Neuronal stem cell (in vitro differentiated cells): ENCODE measurements around the gene TRAP1.

Source experiments
- DNase-seq: peaks from one replicate; pipeline ENCODE4 v3.0.0-alpha.2; 2013; ENCODE audit warnings: low spot score
- H2AFZ ChIP-seq: one replicate; pipeline ENCODE4 v1.6.1; 2013; ENCODE audit warnings: mild to moderate bottlenecking, low read length, inconsistent platforms
- H2AK5ac ChIP-seq: 2 replicates; pipeline ENCODE4 v1.6.1; 2013; ENCODE audit warnings: low read depth, mild to moderate bottlenecking, inconsistent platforms, low read length, moderate library complexity, mixed read lengths
- H2BK120ac ChIP-seq: 2 replicates; pipeline ENCODE4 v1.6.1; 2013; ENCODE audit warnings: low read depth, mild to moderate bottlenecking, inconsistent platforms, low read length, moderate library complexity, mixed read lengths
- H2BK12ac ChIP-seq: one replicate; pipeline ENCODE4 v1.6.1; 2013; ENCODE audit warnings: low read length, inconsistent platforms
- H2BK15ac ChIP-seq: 2 replicates; pipeline ENCODE4 v1.6.1; 2013; ENCODE audit warnings: mild to moderate bottlenecking, low read length, inconsistent platforms, mixed read lengths
- H2BK5ac ChIP-seq: one replicate; pipeline ENCODE4 v1.6.1; 2013; ENCODE audit warnings: inconsistent platforms, mild to moderate bottlenecking, low read length, moderate library complexity
- H3K14ac ChIP-seq: one replicate; pipeline ENCODE4 v1.6.1; 2013; ENCODE audit warnings: low read length, inconsistent platforms
- H3K18ac ChIP-seq: 2 replicates; pipeline ENCODE4 v1.6.1; 2013; ENCODE audit warnings: low read length, inconsistent platforms
- H3K23ac ChIP-seq: 2 replicates; pipeline ENCODE4 v1.6.1; 2013; ENCODE audit warnings: low read depth, mild to moderate bottlenecking, mixed read lengths, low read length, inconsistent platforms; ENCODE audit not compliant: poor library complexity
- H3K27ac ChIP-seq: replicated peaks from 3 replicates; pipeline ENCODE4 v1.5.1; 2013; ENCODE audit warnings: low read length, inconsistent platforms
- H3K27me3 ChIP-seq, 3 experiments: 2 replicates each; pipeline ENCODE4 v1.6.1; 2013; ENCODE audit warnings: low read length in 3 of 3, mild to moderate bottlenecking in 2 of 3, inconsistent platforms in 1 of 3, low read depth in 1 of 3, mixed read lengths in 1 of 3, moderate library complexity in 1 of 3; ENCODE audit not compliant: control insufficient read depth in 3 of 3, insufficient read depth in 3 of 3
- H3K36me3 ChIP-seq, 2 donors: replicated peaks in 1 of 2; 2 replicates each; pipeline ENCODE4 v1.6.1; 2013; ENCODE audit warnings: low read length in 2 of 2; ENCODE audit not compliant: control insufficient read depth in 2 of 2, insufficient read depth in 2 of 2
- H3K4ac ChIP-seq: 2 replicates; pipeline ENCODE4 v1.6.1; 2013; ENCODE audit warnings: inconsistent platforms, mild to moderate bottlenecking, low read length, moderate library complexity
- H3K4me1 ChIP-seq, 2 donors: 1 replicate in 1 of 2; 2 replicates in 1 of 2; pipeline ENCODE4 v1.6.1; 2013; ENCODE audit warnings: low read length in 2 of 2, low read depth in 1 of 2; ENCODE audit not compliant: control insufficient read depth in 2 of 2, insufficient read depth in 1 of 2
- H3K4me2 ChIP-seq: one replicate; pipeline ENCODE4 v1.6.1; 2013; ENCODE audit warnings: mild to moderate bottlenecking, low read length, inconsistent platforms; ENCODE audit not compliant: insufficient read depth, poor library complexity, severe bottlenecking
- H3K4me3 ChIP-seq, 2 donors: 2 replicates each; pipeline ENCODE4 v1.5.1; 2013; ENCODE audit warnings: low read length in 2 of 2, mild to moderate bottlenecking in 2 of 2, inconsistent platforms in 1 of 2, moderate library complexity in 1 of 2
- H3K79me1 ChIP-seq: one replicate; pipeline ENCODE4 v1.6.1; 2013; ENCODE audit warnings: low read depth, mild to moderate bottlenecking, inconsistent platforms, low read length, moderate library complexity
- H3K9ac ChIP-seq: one replicate; pipeline ENCODE4 v1.6.1; 2013; ENCODE audit warnings: mild to moderate bottlenecking, low read depth, low read length, inconsistent platforms; ENCODE audit not compliant: poor library complexity
- H3K9me3 ChIP-seq, 2 donors: replicated peaks in 1 of 2; 2 replicates each; pipeline versions ENCODE3 to v1.6.1; 2013; ENCODE audit warnings: low read length in 2 of 2, mild to moderate bottlenecking in 2 of 2, inconsistent platforms in 1 of 2, low read depth in 1 of 2, mixed read lengths in 1 of 2, moderate library complexity in 1 of 2; ENCODE audit not compliant: control insufficient read depth in 2 of 2, insufficient read depth in 1 of 2
- H4K8ac ChIP-seq: one replicate; pipeline ENCODE4 v1.6.1; 2013; ENCODE audit warnings: low read depth, mild to moderate bottlenecking, inconsistent platforms, low read length, moderate library complexity
- H4K91ac ChIP-seq: one replicate; pipeline ENCODE4 v1.6.1; 2013; ENCODE audit warnings: low read length, low read depth, mild to moderate bottlenecking, inconsistent platforms; ENCODE audit not compliant: poor library complexity
- WGBS, 2 donors: extraction: QIAGEN DNeasy Blood & Tissue Kit; methylation state at CpG; one replicate each; pipeline ENCODE4 v1.1.7; 2013; ENCODE audit warnings: missing lambda C conversion rate in 2 of 2, mixed read lengths in 1 of 2; ENCODE audit not compliant: insufficient read length in 2 of 2, insufficient replicate concordance in 1 of 2; ENCODE audit errors: extremely low coverage in 2 of 2; 5-methylcytosine and 5-hydroxymethylcytosine counted together

TRAP1 gene

DNA sequence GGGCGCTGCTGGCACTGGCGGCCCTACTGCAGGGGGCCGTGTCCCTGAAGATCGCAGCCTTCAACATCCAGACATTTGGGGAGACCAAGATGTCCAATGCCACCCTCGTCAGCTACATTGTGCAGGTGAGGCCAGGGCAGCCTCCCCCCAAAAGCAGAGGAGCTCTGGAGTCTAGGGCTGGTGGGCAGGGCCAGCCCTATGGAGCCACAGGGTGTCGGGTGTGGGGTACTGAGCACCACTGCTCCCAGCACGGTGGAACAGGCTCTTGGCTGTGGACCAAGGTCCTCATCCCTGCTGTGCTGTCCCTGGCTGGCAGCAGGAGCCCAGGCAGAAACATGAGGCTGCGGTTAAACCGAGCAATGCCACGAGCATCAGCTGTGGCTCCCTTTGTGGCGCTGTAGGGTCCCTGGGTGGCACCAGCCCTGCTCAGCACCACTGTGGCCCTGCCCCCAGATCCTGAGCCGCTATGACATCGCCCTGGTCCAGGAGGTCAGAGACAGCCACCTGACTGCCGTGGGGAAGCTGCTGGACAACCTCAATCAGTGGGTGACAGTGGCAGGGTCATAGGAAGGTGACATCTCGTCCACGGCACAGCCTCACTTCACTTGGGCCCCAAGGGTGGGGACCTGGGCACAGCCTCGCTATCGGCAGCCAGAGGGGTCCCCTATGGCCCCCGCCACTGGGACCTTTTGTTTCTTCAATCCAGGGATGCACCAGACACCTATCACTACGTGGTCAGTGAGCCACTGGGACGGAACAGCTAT lies 61.7 kb downstream of the TRAP1 start:
- peaks cover 0 to 1% of the 10 kb centered on the region in 2 donors for H3K4me1 ChIP-seq
- H2AFZ ChIP-seq: no peak overlapping the region
- H3K4me3 ChIP-seq: no peak overlapping the region
- no peak for DNase-seq
- H2BK12ac ChIP-seq: no peak overlapping the region
- no peaks in the 10 kb centered on the region for H3K9me3 ChIP-seq
- no CpG with 5 or more reads among the region's 21 CpGs for WGBS, 2 donors
- H3K4ac ChIP-seq: no peak overlapping the region
- peak overlapping the region; percentile 9 for H3K18ac ChIP-seq
- H2BK5ac ChIP-seq: no peak overlapping the region
- H4K8ac ChIP-seq: peak overlapping the region; percentile 49
- no peak overlapping the region for H3K27ac ChIP-seq
- no peaks in the 10 kb centered on the region for H3K27me3 ChIP-seq
- peaks cover 1% of the 10 kb centered on the region for H3K79me1 ChIP-seq
- peak overlapping the region; percentile 52 for H3K9ac ChIP-seq
- H3K4me2 ChIP-seq: no peak overlapping the region
- no peak overlapping the region for H2BK15ac ChIP-seq
- no peak overlapping the region for H2BK120ac ChIP-seq
- H2AK5ac ChIP-seq: no peak overlapping the region
- peaks cover 42 to 94% of the 10 kb centered on the region in 2 donors for H3K36me3 ChIP-seq
- peak overlapping the region; percentile 12 for H3K23ac ChIP-seq
- no peak overlapping the region for H3K14ac ChIP-seq
- no peak overlapping the region for H4K91ac ChIP-seq

DNA sequence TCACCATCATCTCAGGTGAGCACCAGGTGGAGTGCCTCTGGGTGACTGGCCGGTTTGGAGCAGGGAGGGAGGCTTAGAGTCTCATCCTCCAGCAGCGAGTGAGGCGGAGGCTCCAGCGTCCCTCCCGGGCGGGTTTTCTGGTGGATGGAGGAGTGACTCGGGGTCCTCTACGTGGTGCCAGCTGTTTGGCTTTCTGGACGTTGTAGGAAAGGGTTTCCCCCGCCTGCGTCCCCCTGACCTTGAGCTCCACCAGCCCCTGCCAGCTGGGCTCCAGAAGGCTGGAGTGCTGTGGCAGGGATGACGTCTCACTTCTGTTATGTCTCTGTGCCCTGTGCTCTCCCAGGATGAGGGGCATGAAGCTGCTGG lies 62.3 kb downstream of the TRAP1 start:
- Histone ChIP-seq H3K4me1 (peaks cover 0 to 1% of the 10 kb centered on the region in 2 donors), H4K8ac (no peak overlapping the region), H3K79me1 (peaks cover 1% of the 10 kb centered on the region), H3K4ac (no peak overlapping the region), H4K91ac (no peak overlapping the region), H2AK5ac (no peak overlapping the region), H2AFZ (no peak overlapping the region), H3K27ac (no peak overlapping the region), H3K9me3 (no peaks in the 10 kb centered on the region), H2BK120ac (no peak overlapping the region), H3K23ac (peak overlapping the region; percentile 12), H2BK12ac (no peak overlapping the region), H2BK15ac (no peak overlapping the region), H3K27me3 (no peaks in the 10 kb centered on the region), H3K18ac (no peak overlapping the region), H3K4me2 (no peak overlapping the region), H3K36me3 (peaks cover 41 to 91% of the 10 kb centered on the region in 2 donors), H3K4me3 (no peak overlapping the region), H3K9ac (peak overlapping the region; percentile 52), H3K14ac (no peak overlapping the region), H2BK5ac (no peak overlapping the region)
- no CpG with 5 or more reads among the region's 12 CpGs for WGBS, 2 donors
- DNase-seq: no peak

DNA sequence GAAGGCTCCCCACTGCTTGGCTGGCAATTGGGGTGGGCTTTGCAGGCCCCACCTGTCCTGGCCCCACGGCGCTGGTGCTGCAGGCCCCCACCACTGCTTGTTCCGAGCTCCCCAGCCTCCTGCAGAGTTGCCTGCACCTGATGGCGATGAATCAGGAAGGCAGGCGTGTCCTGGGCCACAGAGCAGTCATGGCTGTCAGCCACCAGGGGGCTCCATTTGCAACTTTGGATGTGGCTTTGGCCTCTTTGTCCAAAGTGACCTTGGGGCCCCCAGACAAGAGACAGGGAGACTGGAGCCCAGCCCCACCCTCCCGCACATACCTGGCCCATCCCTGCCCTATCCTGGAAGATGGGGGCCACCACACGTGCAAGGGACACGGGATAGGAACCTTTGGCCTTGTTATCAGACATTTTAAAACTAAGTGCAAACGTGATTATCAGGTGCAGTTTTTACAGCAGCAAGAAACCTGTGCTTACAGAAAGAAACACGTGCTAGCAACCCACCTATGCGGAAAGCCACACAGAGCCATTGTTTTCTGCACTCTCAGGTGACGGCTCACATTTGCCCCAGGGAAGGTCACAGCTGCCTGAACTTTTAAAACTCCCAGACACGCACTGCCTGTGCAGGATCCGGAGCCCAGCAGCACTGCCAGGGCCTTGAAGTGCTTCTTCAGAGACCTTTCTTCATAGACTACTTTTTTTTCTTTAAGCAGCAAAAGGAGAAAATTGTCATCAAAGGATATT lies 62.9 kb downstream of the TRAP1 start, which contains the start of gene DNASE1:
Gene DNASE1 (plus strand): TSS at position 443 of the 743 bp plus-strand sequence. CDS start 683 bp downstream, outside the sequence.
- H2BK120ac ChIP-seq: no peak within 1 kb of the TSS
- H3K18ac ChIP-seq: peak within 1 kb of the TSS; percentile 9
- peak within 1 kb of the TSS; percentile 49 for H4K8ac ChIP-seq
- no peak within 1 kb of the TSS for H3K27ac ChIP-seq
- H3K4ac ChIP-seq: no peak within 1 kb of the TSS
- no CpG with 5 or more reads among the region's 14 CpGs for whole genome bisulfite sequencing, 2 donors
- peak; percentile 51 for DNase-seq
- no peak within 1 kb of the TSS for H4K91ac ChIP-seq
- no peak within 1 kb of the TSS for H2BK5ac ChIP-seq
- no peak within 1 kb of the TSS for H3K4me2 ChIP-seq
- H3K79me1 ChIP-seq: peaks cover 1% of the 10 kb centered on the region
- no peak within 1 kb of the TSS for H2AFZ ChIP-seq
- H3K4me1 ChIP-seq: peaks cover 0 to 1% of the 10 kb centered on the region in 2 donors
- peak within 1 kb of the TSS; percentile 12 for H3K23ac ChIP-seq
- H3K14ac ChIP-seq: no peak within 1 kb of the TSS
- H3K27me3 ChIP-seq: no peaks in the 10 kb centered on the region
- H3K9me3 ChIP-seq: no peaks in the 10 kb centered on the region
- H3K4me3 ChIP-seq: peak within 1 kb of the TSS in 1 of 2 donors; percentile 38
- H2BK15ac ChIP-seq: no peak within 1 kb of the TSS
- peak within 1 kb of the TSS; percentile 52 for H3K9ac ChIP-seq
- H2AK5ac ChIP-seq: no peak within 1 kb of the TSS
- peaks cover 36 to 86% of the 10 kb centered on the region in 2 donors for H3K36me3 ChIP-seq
- H2BK12ac ChIP-seq: no peak within 1 kb of the TSS
